Measurements from ENCODE around the gene FCAMR. TPM values are rescaled to one million over a fixed set of nuclear protein-coding genes. Genes with fewer than 3 reads are reported as not detected.

Gene FCAMR
- total and polyA plus RNA-seq, 2 donors (not counting 3 experiments of a cell fraction or from before 2014, with no cell fraction given), result not detected

DNA sequence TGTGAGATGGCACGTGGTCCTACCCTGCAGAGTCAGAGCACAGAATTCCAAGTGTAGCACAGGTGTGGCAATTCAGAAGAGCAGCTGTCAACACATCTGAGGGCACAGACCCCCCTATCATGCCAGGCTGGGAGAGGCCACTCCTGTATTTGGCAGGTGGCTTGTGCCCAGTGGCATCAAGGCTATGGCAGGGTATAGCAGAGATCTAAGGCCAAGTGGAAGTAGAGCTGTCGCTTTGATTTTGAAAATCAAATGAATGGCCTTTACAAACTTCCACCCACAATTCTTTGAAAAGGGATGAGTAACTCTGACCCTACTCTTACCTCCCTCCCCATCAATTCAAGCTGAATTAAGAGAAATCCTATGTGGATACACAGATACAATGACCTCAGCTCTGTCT lies 48.9 kb upstream of the FCAMR start:
- intact Hi-C loops (cut with micrococcal nuclease) (no loop called here), dilution Hi-C loops (cut with MboI; ENCODE audit: extremely low pct_ligation_motif_present, low sequenced_read_pairs) (no loop called here)
- no peak overlapping the region for H3K27ac ChIP-seq (ENCODE audit: insufficient read depth, low read depth, low read length)
- no peak for FAIRE-seq
- no peak for TF ChIP-seq POLR2A (IDR thresholded peaks at IDR 0.05; ENCODE audit: low read depth, low read length)
- TF ChIP-seq GATA2 (IDR thresholded peaks at IDR 0.05; ENCODE audit: insufficient read depth, insufficient read length, low read depth, low read length), result no peak
- TF ChIP-seq, protein P1, sequence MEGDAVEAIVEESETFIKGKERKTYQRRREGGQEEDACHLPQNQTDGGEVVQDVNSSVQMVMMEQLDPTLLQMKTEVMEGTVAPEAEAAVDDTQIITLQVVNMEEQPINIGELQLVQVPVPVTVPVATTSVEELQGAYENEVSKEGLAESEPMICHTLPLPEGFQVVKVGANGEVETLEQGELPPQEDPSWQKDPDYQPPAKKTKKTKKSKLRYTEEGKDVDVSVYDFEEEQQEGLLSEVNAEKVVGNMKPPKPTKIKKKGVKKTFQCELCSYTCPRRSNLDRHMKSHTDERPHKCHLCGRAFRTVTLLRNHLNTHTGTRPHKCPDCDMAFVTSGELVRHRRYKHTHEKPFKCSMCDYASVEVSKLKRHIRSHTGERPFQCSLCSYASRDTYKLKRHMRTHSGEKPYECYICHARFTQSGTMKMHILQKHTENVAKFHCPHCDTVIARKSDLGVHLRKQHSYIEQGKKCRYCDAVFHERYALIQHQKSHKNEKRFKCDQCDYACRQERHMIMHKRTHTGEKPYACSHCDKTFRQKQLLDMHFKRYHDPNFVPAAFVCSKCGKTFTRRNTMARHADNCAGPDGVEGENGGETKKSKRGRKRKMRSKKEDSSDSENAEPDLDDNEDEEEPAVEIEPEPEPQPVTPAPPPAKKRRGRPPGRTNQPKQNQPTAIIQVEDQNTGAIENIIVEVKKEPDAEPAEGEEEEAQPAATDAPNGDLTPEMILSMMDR (IDR thresholded peaks at IDR 0.05; ENCODE audit: extremely low read depth in 1 of 2, insufficient read depth in 1 of 2, low read depth in 1 of 2, low read length in 2 of 2), result no peak
- no peak for TF ChIP-seq JUN (IDR thresholded peaks at IDR 0.05; ENCODE audit: borderline replicate concordance, insufficient read depth, insufficient read length, low read depth)
- no peak for TF ChIP-seq FOS (IDR thresholded peaks at IDR 0.05; ENCODE audit: borderline replicate concordance, insufficient read depth, low read length)
- no peak for TF ChIP-seq POLR2AphosphoS5 (IDR thresholded peaks at IDR 0.05; ENCODE audit: insufficient read depth, low read depth, low read length)
- TF ChIP-seq EZH2 (IDR thresholded peaks at IDR 0.05; ENCODE audit: borderline replicate concordance, low read depth, low read length, severe bottlenecking), result no peak
- TF ChIP-seq, protein P2, sequence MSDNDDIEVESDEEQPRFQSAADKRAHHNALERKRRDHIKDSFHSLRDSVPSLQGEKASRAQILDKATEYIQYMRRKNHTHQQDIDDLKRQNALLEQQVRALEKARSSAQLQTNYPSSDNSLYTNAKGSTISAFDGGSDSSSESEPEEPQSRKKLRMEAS (IDR thresholded peaks at IDR 0.05; ENCODE audit: insufficient read depth, insufficient read length), result no peak
- no peak for DNase-seq (ENCODE audit: low read depth, low spot score)
- no peaks in the 10 kb centered on the region for H3K9me3 ChIP-seq (replicated peaks; ENCODE audit: control insufficient read depth, insufficient read depth, low read length)
- H3K79me2 ChIP-seq (ENCODE audit: control insufficient read depth, insufficient read depth, low read length), result no peaks in the 10 kb centered on the region
- CTCF ChIA-PET, result interaction anchor here (1.4 kb wide), 1 partner anchor 13 kb away, joined by 3 read pairs; the partner anchor contains the start of gene C1orf116
- H3K4me2 ChIP-seq (ENCODE audit: insufficient read depth, low read length), result no peak overlapping the region
- no peak overlapping the region for H3K4me3 ChIP-seq (replicated peaks in 1 of 3; ENCODE audit: insufficient read depth in 1 of 3, low read depth in 1 of 3, low read length in 3 of 3)
- POLR2A ChIA-PET, result no interaction called here
- no peaks in the 10 kb centered on the region for H3K9me1 ChIP-seq (replicated peaks; ENCODE audit: control insufficient read depth, extremely low read depth, insufficient read depth, low read length)
- no peaks in the 10 kb centered on the region for H3K36me3 ChIP-seq (ENCODE audit: control insufficient read depth in 2 of 2, extremely low read depth in 1 of 2, insufficient read depth in 2 of 2, low read length in 2 of 2)
- peaks cover 0 to 5% of the 10 kb centered on the region in 2 experiments for H3K27me3 ChIP-seq (ENCODE audit: control insufficient read depth in 2 of 2, insufficient read depth in 2 of 2, low read length in 2 of 2)
- no peaks in the 10 kb centered on the region for H4K20me1 ChIP-seq (replicated peaks; ENCODE audit: control insufficient read depth, extremely low read depth, insufficient read depth, low read length)
- BruUV-seq (replicated peaks), result no TSS peak
- H2AFZ ChIP-seq (ENCODE audit: low read depth, low read length), result no peak overlapping the region
- H3K9ac ChIP-seq (replicated peaks; ENCODE audit: extremely low read depth, insufficient read depth, low read length), result no peak overlapping the region
- H3K4me1 ChIP-seq (ENCODE audit: control insufficient read depth, extremely low read depth, insufficient read depth, low read length), result no peaks in the 10 kb centered on the region

Data from endothelial cell of umbilical vein (primary cell).